Aorta (tissue), 5 donors: ENCODE measurements around the gene BEAN1. TPM values are rescaled to one million over a fixed set of nuclear protein-coding genes. Genes with fewer than 3 reads are reported as not detected.
"Not testable (repeated sequence)": the region's sequence is repeated elsewhere in the genome, so short reads cannot be mapped to it uniquely, and the experiment has no call there.

Experiments used
- ATAC-seq: fragments of 200-7000 bp; cut with Tn5 transposase; one replicate; pipeline ENCODE4 v1.9.1; 2022; ENCODE audit warnings: moderate library complexity; ENCODE audit not compliant: low FRiP score
- DNase-seq, 2 donors: peaks; one replicate each; pipeline ENCODE4 v3.0.0-alpha.2; 2020
- H3K27ac ChIP-seq, 2 donors: one replicate each; pipeline ENCODE4 v1.5.1; 2013; ENCODE audit warnings: low read length in 2 of 2, mild to moderate bottlenecking in 2 of 2, moderate library complexity in 2 of 2, control low read depth in 1 of 2, inconsistent platforms in 1 of 2, low read depth in 1 of 2
- H3K27me3 ChIP-seq, 2 donors: one replicate each; pipeline ENCODE4 v1.6.1; 2013; ENCODE audit warnings: control low read depth in 1 of 2, low read length in 1 of 2, mild to moderate bottlenecking in 1 of 2, moderate library complexity in 1 of 2; ENCODE audit not compliant: insufficient read depth in 2 of 2, control insufficient read depth in 1 of 2
- H3K36me3 ChIP-seq, 2 donors: one replicate each; pipeline ENCODE4 v1.6.1; 2013; ENCODE audit warnings: control low read depth in 1 of 2, low read length in 1 of 2, mild to moderate bottlenecking in 1 of 2; ENCODE audit not compliant: insufficient read depth in 2 of 2, control insufficient read depth in 1 of 2
- H3K4me1 ChIP-seq, 2 donors: one replicate each; pipeline ENCODE4 v1.6.1; 2013; ENCODE audit warnings: low read length in 2 of 2, control low read depth in 1 of 2, mild to moderate bottlenecking in 1 of 2, moderate library complexity in 1 of 2; ENCODE audit not compliant: insufficient read depth in 2 of 2, control insufficient read depth in 1 of 2
- H3K4me3 ChIP-seq, 2 donors: one replicate each; pipeline ENCODE4 v1.5.1; 2013; ENCODE audit warnings: low read length in 2 of 2, control low read depth in 1 of 2, mild to moderate bottlenecking in 1 of 2
- H3K9me3 ChIP-seq: one replicate; pipeline ENCODE4 v1.6.1; 2013; ENCODE audit warnings: mild to moderate bottlenecking, low read length; ENCODE audit not compliant: control insufficient read depth
- WGBS, 2 donors: extraction: QIAGEN DNeasy Blood & Tissue Kit; methylation state at CpG; one replicate each; pipeline ENCODE4 v1.1.7; 2013; 5-methylcytosine and 5-hydroxymethylcytosine counted together
- intact Hi-C, 2 donors: fragments of 100-400 bp; cut with DNase I; formaldehyde crosslinking; loops; one replicate each; pipeline versions ENCODE4 v1.14.2 to v1.15.0; 2022
- polyA plus RNA-seq, 2 donors: library from polyadenylated mRNA; stranded (reverse); fragments of 200-250 nt; gene quantifications; one replicate each; pipeline ENCODE4 v1.2.3, GENCODE V29; 2013
- total RNA-seq, 2 donors: library from RNA; stranded (reverse); fragmentation: NEBNext Ultra II Directional; extraction: Animal tissue kit (Norgen Biotek cat#: 25700); gene quantifications; one replicate each; pipeline ENCODE4 v1.2.1, GENCODE V29; 2021
- donor health status: healthy with polysubstance abuse.
- donor health status: Bipolar disorder and iron deficiency.
- donor health status: DM: no; HTN: no; CAD: no.
- donor health status: DM: no; HTN: no; CAD: no.
- donor health status: DM: yes; HTN: yes; CAD: no.

Gene BEAN1
- total and polyA plus RNA-seq, 4 donors: 0.13 to 1.8 (median 0.46) TPM

- WGBS, 2 donors: 82 to 85% methylated on average over 9 of the region's 9 CpGs
- ATAC-seq (no peak), DNase-seq (peak in 1 of 2 donors; percentile 37)
- peaks cover 6% of the 10 kb centered on the region in 2 donors for H3K4me1 ChIP-seq
- H3K27ac ChIP-seq: peak overlapping the region in 1 of 2 donors; percentile 4
- intact Hi-C loops: no loop called here
- no peaks in the 10 kb centered on the region for H3K27me3 ChIP-seq
- H3K9me3 ChIP-seq: no peaks in the 10 kb centered on the region
- no peak overlapping the region for H3K4me3 ChIP-seq
- no peaks in the 10 kb centered on the region for H3K36me3 ChIP-seq
Measured at GRCh38 chr16:66508914-66509496, 81.9 kb downstream of the BEAN1 start.

GRCh38 chr16:66509576-66509975, 82.5 kb downstream of the BEAN1 start:
- H3K9me3 ChIP-seq: no peaks in the 10 kb centered on the region
- WGBS, 2 donors: 89 to 91% methylated on average over 5 of the region's 5 CpGs
- ATAC-seq (no peak), DNase-seq (peak in 1 of 2 donors; percentile 69)
- H3K27ac ChIP-seq: no peak overlapping the region
- intact Hi-C loops: no loop called here
- H3K4me1 ChIP-seq: peaks cover 3 to 6% of the 10 kb centered on the region in 2 donors
- no peaks in the 10 kb centered on the region for H3K27me3 ChIP-seq
- no peak overlapping the region for H3K4me3 ChIP-seq
- no peaks in the 10 kb centered on the region for H3K36me3 ChIP-seq

- 49 to 59% methylated on average over 5 of the region's 5 CpGs for WGBS, 2 donors
- Histone ChIP-seq H3K27ac (peak overlapping the region; percentile 17 to 55), H3K27me3 (no peaks in the 10 kb centered on the region), H3K36me3 (no peaks in the 10 kb centered on the region), H3K4me1 (peaks cover 3 to 6% of the 10 kb centered on the region in 2 donors), H3K9me3 (no peaks in the 10 kb centered on the region), H3K4me3 (no peak overlapping the region)
- intact Hi-C loops: no loop called here
- ATAC-seq: no peak
- DNase-seq: peak in 1 of 2 donors; percentile 63
Measured at GRCh38 chr16:66510298-66510697, 83.2 kb downstream of the BEAN1 start.

GRCh38 chr16:66510711-66511601, 83.9 kb downstream of the BEAN1 start:
- Histone ChIP-seq H3K27ac (peak overlapping the region; percentile 77 to 97), H3K9me3 (no peaks in the 10 kb centered on the region), H3K4me3 (no peak overlapping the region), H3K27me3 (no peaks in the 10 kb centered on the region), H3K36me3 (no peaks in the 10 kb centered on the region), H3K4me1 (peaks cover 3 to 9% of the 10 kb centered on the region in 2 donors)
- intact Hi-C loops: no loop called here
- 6 to 9% methylated on average over 12 of the region's 12 CpGs for WGBS, 2 donors
- ATAC-seq (peak; percentile 63), DNase-seq (peak; percentile 78 to 80)

GRCh38 chr16:66511602-66512271, 84.6 kb downstream of the BEAN1 start:
- H3K4me1 ChIP-seq: peaks cover 3 to 9% of the 10 kb centered on the region in 2 donors
- 12 to 13% methylated on average over 13 of the region's 13 CpGs for WGBS, 2 donors
- H3K4me3 ChIP-seq: no peak overlapping the region
- DNase-seq: peak in 1 of 2 donors; percentile 69
- ATAC-seq: peak; percentile 50
- no peaks in the 10 kb centered on the region for H3K9me3 ChIP-seq
- intact Hi-C loops: no loop called here
- H3K27ac ChIP-seq: peak overlapping the region; percentile 77 to 97
- H3K27me3 ChIP-seq: no peaks in the 10 kb centered on the region
- H3K36me3 ChIP-seq: no peaks in the 10 kb centered on the region

GRCh38 chr16:66512272-66513110, 85.4 kb downstream of the BEAN1 start:
- DNase-seq: peak; percentile 72 to 76
- intact Hi-C loops: no loop called here
- WGBS, 2 donors: 50 to 56% methylated on average over 15 of the region's 15 CpGs
- no peak for ATAC-seq
- Histone ChIP-seq H3K4me1 (peaks cover 3 to 9% of the 10 kb centered on the region in 2 donors), H3K4me3 (no peak overlapping the region), H3K27ac (peak overlapping the region; percentile 50 to 97), H3K36me3 (no peaks in the 10 kb centered on the region), H3K9me3 (no peaks in the 10 kb centered on the region), H3K27me3 (no peaks in the 10 kb centered on the region)

GRCh38 chr16:66513111-66513723, 86.1 kb downstream of the BEAN1 start:
- no peaks in the 10 kb centered on the region for H3K27me3 ChIP-seq
- H3K9me3 ChIP-seq: no peaks in the 10 kb centered on the region
- H3K36me3 ChIP-seq: no peaks in the 10 kb centered on the region
- WGBS, 2 donors: 78 to 79% methylated on average over 8 of the region's 8 CpGs
- intact Hi-C loops: no loop called here
- peaks cover 3 to 9% of the 10 kb centered on the region in 2 donors for H3K4me1 ChIP-seq
- ATAC-seq (no peak), DNase-seq (peak in 1 of 2 donors; percentile 9)
- no peak overlapping the region for H3K4me3 ChIP-seq
- peak overlapping the region; percentile 17 to 97 for H3K27ac ChIP-seq

GRCh38 chr16:66514391-66514790, 87.3 kb downstream of the BEAN1 start:
- H3K27me3 ChIP-seq, H3K27ac ChIP-seq, ATAC-seq, H3K9me3 ChIP-seq, H3K4me3 ChIP-seq, intact Hi-C loops, H3K4me1 ChIP-seq, H3K36me3 ChIP-seq: not testable (repeated sequence)
- DNase-seq: peak in 1 of 2 donors; percentile 57
- WGBS, 2 donors: 92 to 96% methylated on average over 9 to 12 of the region's 17 CpGs
